Measurements from ENCODE around the gene GAK.
A peak's percentile ranks its signal among the peaks of the same experiment; 100 is the strongest.

GAK gene

GRCh38 chr4:839675-840443 is 92.3 kb downstream of the GAK start:
- DNase-seq: no peak

GRCh38 chr4:837772-838171 is 94.3 kb downstream of the GAK start:
- DNase-seq: no peak

- DNase-seq: no peak
These were observed 95.3 kb downstream of the GAK start for GRCh38 chr4:836750-837301.

- DNase-seq: no peak
These were observed 96.1 kb downstream of the GAK start for GRCh38 chr4:836003-836511.

DNA sequence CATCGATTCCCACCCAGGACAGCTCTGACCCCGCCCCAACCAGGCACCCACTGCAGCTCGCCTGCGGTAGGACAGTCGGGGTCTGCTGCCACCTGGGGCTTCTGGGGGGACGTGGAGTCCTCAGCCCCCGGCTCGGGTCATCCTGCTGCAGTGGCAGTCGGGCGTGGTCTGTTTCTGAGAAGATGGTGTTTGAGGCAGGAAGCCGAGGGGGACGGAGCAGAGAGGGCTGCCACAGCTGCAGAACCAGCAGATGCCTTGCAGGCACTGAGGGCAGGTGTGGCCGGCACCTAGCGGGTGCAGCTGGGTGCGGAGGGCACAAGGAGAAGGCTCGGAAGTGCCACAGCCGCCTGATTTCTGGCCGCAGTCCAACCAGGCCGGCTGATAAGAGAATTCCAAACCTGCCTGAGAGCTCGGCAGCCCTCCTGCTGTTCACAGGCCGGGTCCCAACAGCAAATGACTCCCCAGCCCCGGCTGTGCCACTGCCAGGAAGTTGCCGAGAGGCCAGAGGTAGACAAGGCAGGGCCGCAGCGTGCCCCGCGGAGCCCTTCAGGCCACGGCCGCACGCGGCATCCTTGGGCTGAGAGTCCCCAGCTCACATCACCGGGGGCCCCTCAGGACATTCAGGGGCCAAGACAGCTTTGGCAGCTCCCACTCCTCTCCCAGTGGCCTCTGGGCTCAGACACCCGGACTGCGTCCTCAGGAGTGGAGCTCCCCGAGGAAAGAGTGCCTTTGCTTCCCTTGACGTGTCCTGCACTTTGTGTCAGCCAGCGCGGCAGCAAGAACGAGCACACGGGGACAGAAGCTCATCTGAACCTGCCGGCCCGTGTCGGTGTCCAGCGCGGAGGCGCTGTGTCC is 96.7 kb downstream of the GAK start:
- DNase-seq: peak; percentile 47

DNA sequence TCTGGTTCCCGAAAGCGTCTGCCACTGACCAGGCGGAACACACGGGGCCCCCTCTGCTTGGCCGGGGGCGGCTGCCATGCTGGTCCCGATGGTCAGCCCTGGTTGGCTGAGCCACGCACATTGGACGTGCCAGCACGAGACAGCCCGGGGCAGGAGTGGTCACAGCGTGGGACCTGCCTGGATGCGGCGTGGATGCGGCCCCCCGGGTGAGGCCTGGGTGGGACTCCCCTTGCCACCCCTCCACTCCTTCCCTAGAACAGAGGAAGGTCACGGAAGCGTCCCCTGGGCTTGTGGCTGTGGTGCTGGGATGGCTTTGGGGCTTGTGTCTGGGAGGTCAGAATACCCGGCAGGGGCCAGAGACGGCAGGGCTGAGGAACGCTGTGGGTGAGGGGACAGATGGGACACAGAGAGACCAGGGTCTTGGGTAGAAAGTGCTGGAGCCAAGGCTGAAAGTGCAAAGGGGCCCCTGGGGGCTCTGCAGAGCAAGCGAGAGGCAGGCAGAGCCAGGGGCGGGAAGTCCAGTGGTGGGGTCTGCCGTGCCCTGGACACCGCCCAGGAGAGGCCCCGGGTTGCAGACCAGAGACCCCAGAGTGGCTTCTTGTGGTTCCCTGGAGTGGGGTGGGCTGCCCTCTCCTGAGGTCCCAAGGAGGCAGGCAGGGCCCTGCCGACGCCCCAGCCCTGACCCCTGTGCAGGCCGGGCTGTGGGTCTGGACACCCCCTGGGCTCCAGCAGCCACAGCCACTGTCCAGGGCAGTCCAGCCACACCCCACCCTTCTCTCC is 97.6 kb downstream of the GAK start:
- DNase-seq: no peak

- no peak for DNase-seq
These were observed 98.3 kb downstream of the GAK start for GRCh38 chr4:833731-834367.

DNA sequence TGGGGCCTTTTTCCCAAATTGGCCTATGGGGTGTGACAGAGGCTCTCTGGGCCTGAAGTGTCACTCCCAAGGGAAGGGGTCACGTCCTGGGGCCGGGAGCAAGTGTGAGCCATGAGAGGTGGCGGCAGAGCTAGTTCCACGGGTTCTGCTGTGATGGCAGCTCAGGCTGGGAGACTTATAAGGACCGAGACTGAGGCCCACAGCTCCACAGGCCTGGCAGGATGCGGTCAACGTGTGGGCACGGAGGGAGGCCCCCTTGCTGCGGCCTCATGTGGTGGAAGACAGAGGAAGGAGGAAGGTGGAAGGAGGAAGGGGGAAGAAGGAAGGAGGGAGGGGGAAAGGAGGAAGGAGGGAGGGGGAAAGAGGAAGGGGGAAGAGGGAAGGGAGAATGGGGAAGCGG is 99.0 kb downstream of the GAK start:
- no peak for DNase-seq

DNA sequence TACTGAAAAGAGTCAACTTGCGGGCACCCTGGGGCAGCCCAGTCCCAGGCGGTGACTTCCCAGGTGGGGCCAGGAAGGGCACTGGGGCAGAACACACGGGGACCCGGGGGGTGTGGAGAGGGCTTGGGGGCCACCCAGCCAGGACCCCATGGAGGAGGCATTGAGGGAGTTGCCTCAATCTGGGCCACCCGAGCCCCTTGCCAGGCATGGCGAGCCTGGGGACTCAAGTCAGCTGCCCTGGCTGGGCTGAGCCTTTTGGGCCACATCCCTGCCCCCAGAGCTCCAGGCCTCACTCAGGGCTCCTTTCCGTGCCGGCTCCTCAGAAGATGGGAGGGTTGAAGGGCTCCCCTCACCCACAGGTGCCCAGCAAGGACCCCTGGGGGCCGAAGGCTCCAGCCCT is 99.6 kb downstream of the GAK start:
- DNase-seq: no peak

DNA sequence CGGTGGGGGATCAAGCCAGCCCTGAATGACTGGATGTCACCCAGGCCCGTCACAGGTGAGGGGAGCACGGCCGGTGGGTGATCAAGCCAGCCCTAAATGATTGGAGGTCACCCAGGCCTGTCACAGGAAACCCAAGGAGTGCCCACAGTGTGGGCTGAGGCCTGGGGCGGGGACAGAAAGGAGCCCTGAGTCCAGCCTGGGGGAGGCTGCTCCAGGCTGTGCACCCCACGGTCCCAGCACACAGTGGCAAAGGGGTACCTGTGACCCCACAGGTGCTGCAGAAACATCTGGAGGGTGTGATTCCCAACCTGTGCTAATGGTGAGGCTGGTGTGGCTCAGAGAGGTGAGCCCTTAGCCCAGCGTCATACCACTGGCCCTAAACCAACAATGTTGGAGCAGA is 100.0 kb downstream of the GAK start:
- DNase-seq: no peak

DNA sequence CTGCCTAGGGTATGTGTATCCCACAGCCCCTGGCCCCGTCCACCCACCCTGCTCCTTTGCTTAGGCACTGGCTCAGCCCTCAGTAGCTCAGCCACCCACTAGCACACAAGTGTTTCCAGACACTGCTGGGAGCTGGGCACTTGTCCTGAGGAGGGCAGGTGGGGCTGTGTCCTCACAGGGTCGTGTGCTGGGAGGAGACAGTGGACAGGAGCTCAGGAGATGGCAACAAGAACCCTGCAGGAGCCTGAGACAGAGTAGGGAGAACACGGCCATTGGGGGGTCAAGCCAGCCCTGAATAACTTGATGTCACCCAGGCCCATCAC is 100.7 kb downstream of the GAK start:
- no peak for DNase-seq

GRCh38 chr4:830601-831482 is 101.3 kb downstream of the GAK start:
- DNase-seq: no peak

- no peak for DNase-seq
These were observed 102.1 kb downstream of the GAK start for GRCh38 chr4:829761-830600.

DNA sequence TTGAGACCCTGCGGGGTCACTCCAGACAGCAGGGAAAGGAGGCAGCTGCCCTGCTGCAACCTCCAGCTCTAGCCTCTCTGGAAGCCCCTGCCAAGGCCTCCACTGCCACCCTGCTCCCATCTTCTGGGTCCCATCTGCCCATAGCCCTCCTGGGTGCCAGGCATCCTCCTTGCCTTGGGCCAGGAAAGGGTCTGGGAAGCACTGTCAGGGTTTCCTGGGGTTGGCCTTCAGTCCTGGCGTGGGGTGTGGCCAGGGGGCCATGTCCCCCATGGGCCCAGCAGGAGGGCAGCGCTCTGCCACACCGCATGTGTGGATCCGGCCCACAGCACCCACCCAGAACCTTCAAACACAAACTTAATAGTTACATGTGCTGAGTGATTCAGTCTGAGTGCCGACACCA is 102.8 kb downstream of the GAK start:
- DNase-seq: no peak

GRCh38 chr4:828641-829271 is 103.4 kb downstream of the GAK start:
- no peak for DNase-seq

DNA sequence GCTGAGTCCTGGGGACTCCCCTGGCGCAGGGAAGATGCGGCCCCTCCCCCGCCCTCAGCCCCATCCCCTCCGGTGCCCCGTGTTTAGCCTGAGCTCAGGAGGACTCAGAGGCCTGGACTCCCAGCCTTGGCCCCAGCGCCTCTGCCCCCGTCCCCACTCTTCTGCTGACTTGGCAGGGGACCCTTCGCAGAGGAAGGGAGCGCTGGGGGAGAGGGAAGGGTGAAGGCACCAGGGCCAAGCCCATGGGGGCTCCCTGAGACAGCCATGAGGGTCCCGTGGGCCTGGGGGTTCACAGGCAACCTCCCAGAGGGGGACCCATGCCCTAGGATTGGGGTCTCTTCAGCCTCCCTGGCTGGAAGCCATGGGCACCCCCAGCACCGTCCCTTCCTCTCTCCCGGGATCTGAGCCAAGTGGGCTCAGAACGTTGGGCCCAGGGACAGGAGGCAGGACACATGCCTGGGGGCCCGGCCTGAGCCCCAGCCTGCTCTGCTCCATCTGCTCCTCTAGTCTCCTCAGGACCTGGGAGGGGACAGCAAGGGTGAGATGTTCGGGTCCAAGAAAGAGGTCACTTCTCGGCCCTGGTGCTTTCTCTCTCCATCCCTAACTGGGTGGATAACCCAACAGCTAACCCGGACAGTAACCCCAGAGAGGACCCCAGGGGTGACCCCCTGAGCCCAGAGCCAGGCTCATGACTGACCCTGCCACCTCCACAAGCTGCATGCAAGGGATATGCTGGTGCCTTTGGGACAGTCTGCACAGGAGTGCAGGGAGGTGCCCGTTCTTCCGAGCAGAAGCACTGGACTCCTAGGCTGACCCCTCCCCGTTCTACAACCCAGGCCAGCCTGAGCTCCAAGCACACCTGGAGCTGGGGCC is 104.7 kb downstream of the GAK start:
- DNase-seq: no peak

DNA sequence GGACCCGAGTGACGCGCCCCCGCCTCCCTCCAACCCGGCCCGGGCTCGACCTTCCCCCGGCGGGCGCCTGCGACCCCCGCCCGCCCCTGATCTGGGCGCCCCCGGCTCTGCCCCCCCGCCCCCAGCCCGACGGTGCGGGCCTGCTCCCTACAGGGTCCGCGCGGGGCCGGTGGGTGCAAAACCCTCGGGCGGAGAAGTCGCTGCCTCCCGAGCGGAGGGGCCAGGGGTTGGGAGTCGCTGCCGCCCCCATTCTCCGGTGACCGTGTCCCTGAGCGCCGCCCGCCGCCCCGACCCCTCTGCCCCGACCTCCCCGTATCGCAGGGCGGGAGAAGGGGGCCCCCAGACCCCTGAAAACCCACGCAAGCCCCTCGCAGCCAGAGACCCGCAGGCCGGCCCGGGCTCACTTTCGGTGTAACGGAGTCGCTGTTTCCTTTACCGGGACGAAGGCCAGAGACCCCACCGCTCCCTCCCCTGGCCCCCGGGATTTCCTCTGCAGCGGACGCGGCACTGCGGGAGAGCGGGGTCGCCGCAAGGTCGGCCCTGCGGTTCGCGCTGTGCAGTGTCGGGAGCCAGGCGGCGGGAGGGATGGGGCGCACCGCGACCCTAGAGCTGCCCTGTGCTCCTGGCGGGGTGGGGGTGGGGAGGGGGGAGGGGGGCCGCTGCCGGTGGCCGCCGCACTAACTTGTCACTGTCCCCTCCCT is 105.5 kb downstream of the GAK start:
- no peak for DNase-seq

GRCh38 chr4:825971-826330 is 106.2 kb downstream of the GAK start, which contains the start of gene CPLX1:
CPLX1 (minus strand) TSS chr4:826129; CDS start chr4:824522, 1,607 bp downstream.
- peak; percentile 57 for DNase-seq

Data from NCI-H774 (cell line).